Thoracic aorta endothelial cell (primary cell): ENCODE measurements around the gene APOA1. TPM values are rescaled to one million over a fixed set of nuclear protein-coding genes. Genes with fewer than 3 reads are reported as not detected.

Source experiments
- total RNA-seq: library from RNA; depleted of rRNA; stranded (reverse); fragments of >200 nt; gene quantifications from 2 replicates; pipeline ENCODE4 v1.2.3, GENCODE V29; 2012

The APOA1 gene
- not detected in 2 replicates for total RNA-seq

GRCh38 chr11:116837231-116838091 lies at the start of gene APOA1:
Gene APOA1, minus strand, starts transcription at chr11:116837622. Its CDS starts 235 bp downstream, at chr11:116837387.

DNA sequence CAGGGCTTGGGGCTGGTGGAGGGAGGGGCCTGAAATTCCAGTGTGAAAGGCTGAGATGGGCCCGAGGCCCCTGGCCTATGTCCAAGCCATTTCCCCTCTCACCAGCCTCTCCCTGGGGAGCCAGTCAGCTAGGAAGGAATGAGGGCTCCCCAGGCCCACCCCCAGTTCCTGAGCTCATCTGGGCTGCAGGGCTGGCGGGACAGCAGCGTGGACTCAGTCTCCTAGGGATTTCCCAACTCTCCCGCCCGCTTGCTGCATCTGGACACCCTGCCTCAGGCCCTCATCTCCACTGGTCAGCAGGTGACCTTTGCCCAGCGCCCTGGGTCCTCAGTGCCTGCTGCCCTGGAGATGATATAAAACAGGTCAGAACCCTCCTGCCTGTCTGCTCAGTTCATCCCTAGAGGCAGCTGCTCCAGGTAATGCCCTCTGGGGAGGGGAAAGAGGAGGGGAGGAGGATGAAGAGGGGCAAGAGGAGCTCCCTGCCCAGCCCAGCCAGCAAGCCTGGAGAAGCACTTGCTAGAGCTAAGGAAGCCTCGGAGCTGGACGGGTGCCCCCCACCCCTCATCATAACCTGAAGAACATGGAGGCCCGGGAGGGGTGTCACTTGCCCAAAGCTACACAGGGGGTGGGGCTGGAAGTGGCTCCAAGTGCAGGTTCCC lies 7.8 kb downstream of the APOA1 start, which contains the start of gene APOC3:
Gene APOC3, plus strand, starts transcription at position 383 of the 659 bp plus-strand sequence. CDS start 676 bp downstream, outside the sequence.

GRCh38 chr11:116823031-116823843 lies 14.2 kb downstream of the APOA1 start, which contains the start of gene APOA4:
Gene APOA4, minus strand, starts transcription at chr11:116823304. Its CDS starts 113 bp downstream, at chr11:116823191.

GRCh38 chr11:116791813-116792143 lies 45.6 kb downstream of the APOA1 start, which contains the start of gene APOA5:
Gene APOA5, minus strand, starts transcription at chr11:116791879. Its CDS starts 19 bp downstream, at chr11:116791860.

GRCh38 chr11:116787786-116788486 lies 49.5 kb downstream of the APOA1 start, which contains the start of gene ZPR1:
Gene ZPR1, minus strand, starts transcription at chr11:116788023. Its CDS starts 33 bp downstream, at chr11:116787990.

Other genes with a start within 250 kb of the APOA1 start
- gene BUD13, start 64.6 kb downstream of the APOA1 start, total RNA-seq, result 20.5 and 23.0 TPM in 2 replicates
- 41.5 and 51.3 TPM in 2 replicates for gene ZPR1, start 49.6 kb downstream of the APOA1 start, total RNA-seq
- gene APOA5, start 45.7 kb downstream of the APOA1 start, total RNA-seq, result not detected in 2 replicates
- gene APOA4, start 14.3 kb downstream of the APOA1 start, total RNA-seq, result not detected in 2 replicates
- not detected in 2 replicates for gene APOC3, start 7.7 kb downstream of the APOA1 start, total RNA-seq